ENCODE data around the gene DDC. TPM values are rescaled to one million over a fixed set of nuclear protein-coding genes. Genes with fewer than 3 reads are reported as not detected.

DDC gene
- total and polyA plus RNA-seq, 4 donors, result 27.2 to 74.9 (median 58.6) TPM

DNA sequence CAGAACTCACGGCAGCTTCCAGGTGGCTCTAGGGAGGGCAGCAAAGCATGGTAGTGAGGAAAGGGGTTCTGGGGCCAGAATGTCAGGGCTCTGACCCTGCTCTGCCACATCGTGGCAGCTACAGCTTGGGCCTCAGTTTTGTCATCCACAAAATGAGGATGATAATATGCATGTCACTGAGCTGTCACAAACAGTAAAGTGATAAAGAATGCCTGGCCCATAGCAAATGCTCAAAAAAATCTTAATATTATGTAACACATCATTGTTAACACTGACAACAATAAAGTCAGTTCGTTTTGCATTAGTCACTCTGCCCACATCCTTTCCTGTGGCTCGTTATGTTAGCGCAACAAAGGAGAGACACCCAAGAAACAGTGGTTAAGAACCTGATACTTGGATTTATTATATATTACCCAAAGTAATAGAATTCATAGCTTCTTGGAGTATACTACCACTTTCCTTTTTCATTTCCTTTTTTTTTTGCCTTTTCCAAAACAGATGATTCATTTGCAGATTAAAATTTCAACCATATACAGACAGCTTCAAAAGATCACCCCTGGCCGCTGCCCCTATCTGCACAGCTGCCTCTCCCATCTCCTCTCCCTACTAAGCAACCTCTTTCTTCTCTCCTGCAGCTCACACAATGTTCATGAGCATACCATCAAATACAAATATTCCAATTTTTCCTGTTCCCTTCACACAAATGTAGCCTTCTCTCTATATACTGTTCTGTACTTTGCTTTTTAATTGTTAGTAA lies 45.5 kb upstream of the DDC start:
- no peak overlapping the region for H3K9ac ChIP-seq (ENCODE audit: low read depth in 1 of 2, low read length in 2 of 2)
- H3K27ac ChIP-seq (ENCODE audit: low read depth in 1 of 2, low read length in 2 of 2), result no peak overlapping the region
- H3K4me1 ChIP-seq (ENCODE audit: control insufficient read depth in 4 of 4, insufficient read depth in 4 of 4, low read length in 3 of 4), result peaks cover 2 to 21% (median 18%) of the 10 kb centered on the region in 4 donors
- peaks cover 0 to 43% (median 25%) of the 10 kb centered on the region in 4 donors for H3K36me3 ChIP-seq (ENCODE audit: control insufficient read depth in 4 of 4, insufficient read depth in 3 of 4, low read depth in 1 of 4, low read length in 3 of 4)
- TF ChIP-seq TAF1 (conservative IDR thresholded peaks at IDR 0.05), result no peak
- TF ChIP-seq NR2F2 (IDR thresholded peaks at IDR 0.05), result no peak
- TF ChIP-seq, protein P1, sequence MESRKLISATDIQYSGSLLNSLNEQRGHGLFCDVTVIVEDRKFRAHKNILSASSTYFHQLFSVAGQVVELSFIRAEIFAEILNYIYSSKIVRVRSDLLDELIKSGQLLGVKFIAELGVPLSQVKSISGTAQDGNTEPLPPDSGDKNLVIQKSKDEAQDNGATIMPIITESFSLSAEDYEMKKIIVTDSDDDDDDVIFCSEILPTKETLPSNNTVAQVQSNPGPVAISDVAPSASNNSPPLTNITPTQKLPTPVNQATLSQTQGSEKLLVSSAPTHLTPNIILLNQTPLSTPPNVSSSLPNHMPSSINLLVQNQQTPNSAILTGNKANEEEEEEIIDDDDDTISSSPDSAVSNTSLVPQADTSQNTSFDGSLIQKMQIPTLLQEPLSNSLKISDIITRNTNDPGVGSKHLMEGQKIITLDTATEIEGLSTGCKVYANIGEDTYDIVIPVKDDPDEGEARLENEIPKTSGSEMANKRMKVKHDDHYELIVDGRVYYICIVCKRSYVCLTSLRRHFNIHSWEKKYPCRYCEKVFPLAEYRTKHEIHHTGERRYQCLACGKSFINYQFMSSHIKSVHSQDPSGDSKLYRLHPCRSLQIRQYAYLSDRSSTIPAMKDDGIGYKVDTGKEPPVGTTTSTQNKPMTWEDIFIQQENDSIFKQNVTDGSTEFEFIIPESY (IDR thresholded peaks at IDR 0.05), result no peak
- TF ChIP-seq HNF4A (conservative IDR thresholded peaks at IDR 0.05), result no peak
- no peak for TF ChIP-seq GABPA (IDR thresholded peaks at IDR 0.05 in 1 of 2, conservative IDR thresholded peaks at IDR 0.05 in 1 of 2)
- no peak for TF ChIP-seq JUND (IDR thresholded peaks at IDR 0.05)
- TF ChIP-seq FOXA2 (IDR thresholded peaks at IDR 0.05), result no peak
- TF ChIP-seq, protein P2, sequence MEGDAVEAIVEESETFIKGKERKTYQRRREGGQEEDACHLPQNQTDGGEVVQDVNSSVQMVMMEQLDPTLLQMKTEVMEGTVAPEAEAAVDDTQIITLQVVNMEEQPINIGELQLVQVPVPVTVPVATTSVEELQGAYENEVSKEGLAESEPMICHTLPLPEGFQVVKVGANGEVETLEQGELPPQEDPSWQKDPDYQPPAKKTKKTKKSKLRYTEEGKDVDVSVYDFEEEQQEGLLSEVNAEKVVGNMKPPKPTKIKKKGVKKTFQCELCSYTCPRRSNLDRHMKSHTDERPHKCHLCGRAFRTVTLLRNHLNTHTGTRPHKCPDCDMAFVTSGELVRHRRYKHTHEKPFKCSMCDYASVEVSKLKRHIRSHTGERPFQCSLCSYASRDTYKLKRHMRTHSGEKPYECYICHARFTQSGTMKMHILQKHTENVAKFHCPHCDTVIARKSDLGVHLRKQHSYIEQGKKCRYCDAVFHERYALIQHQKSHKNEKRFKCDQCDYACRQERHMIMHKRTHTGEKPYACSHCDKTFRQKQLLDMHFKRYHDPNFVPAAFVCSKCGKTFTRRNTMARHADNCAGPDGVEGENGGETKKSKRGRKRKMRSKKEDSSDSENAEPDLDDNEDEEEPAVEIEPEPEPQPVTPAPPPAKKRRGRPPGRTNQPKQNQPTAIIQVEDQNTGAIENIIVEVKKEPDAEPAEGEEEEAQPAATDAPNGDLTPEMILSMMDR (IDR thresholded peaks at IDR 0.05; ENCODE audit: low read depth, low read length, missing input control), result no peak
- TF ChIP-seq YY1 (IDR thresholded peaks at IDR 0.05), result no peak
- TF ChIP-seq, protein P3, sequence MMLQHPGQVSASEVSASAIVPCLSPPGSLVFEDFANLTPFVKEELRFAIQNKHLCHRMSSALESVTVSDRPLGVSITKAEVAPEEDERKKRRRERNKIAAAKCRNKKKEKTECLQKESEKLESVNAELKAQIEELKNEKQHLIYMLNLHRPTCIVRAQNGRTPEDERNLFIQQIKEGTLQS (IDR thresholded peaks at IDR 0.05), result no peak
- no peak for TF ChIP-seq HNF4G (IDR thresholded peaks at IDR 0.05)
- no peak for TF ChIP-seq RXRA (IDR thresholded peaks at IDR 0.05)
- TF ChIP-seq, protein P4, sequence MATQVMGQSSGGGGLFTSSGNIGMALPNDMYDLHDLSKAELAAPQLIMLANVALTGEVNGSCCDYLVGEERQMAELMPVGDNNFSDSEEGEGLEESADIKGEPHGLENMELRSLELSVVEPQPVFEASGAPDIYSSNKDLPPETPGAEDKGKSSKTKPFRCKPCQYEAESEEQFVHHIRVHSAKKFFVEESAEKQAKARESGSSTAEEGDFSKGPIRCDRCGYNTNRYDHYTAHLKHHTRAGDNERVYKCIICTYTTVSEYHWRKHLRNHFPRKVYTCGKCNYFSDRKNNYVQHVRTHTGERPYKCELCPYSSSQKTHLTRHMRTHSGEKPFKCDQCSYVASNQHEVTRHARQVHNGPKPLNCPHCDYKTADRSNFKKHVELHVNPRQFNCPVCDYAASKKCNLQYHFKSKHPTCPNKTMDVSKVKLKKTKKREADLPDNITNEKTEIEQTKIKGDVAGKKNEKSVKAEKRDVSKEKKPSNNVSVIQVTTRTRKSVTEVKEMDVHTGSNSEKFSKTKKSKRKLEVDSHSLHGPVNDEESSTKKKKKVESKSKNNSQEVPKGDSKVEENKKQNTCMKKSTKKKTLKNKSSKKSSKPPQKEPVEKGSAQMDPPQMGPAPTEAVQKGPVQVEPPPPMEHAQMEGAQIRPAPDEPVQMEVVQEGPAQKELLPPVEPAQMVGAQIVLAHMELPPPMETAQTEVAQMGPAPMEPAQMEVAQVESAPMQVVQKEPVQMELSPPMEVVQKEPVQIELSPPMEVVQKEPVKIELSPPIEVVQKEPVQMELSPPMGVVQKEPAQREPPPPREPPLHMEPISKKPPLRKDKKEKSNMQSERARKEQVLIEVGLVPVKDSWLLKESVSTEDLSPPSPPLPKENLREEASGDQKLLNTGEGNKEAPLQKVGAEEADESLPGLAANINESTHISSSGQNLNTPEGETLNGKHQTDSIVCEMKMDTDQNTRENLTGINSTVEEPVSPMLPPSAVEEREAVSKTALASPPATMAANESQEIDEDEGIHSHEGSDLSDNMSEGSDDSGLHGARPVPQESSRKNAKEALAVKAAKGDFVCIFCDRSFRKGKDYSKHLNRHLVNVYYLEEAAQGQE (IDR thresholded peaks at IDR 0.05), result no peak
- TF ChIP-seq EGR1 (IDR thresholded peaks at IDR 0.05; ENCODE audit: low read depth in 2 of 2), result no peak
- TF ChIP-seq FOXA1 (IDR thresholded peaks at IDR 0.05), result no peak
- TF ChIP-seq, protein P5, sequence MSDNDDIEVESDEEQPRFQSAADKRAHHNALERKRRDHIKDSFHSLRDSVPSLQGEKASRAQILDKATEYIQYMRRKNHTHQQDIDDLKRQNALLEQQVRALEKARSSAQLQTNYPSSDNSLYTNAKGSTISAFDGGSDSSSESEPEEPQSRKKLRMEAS (IDR thresholded peaks at IDR 0.05), result no peak
- TF ChIP-seq RAD21 (IDR thresholded peaks at IDR 0.05), result no peak
- no peak for TF ChIP-seq SP1 (IDR thresholded peaks at IDR 0.05)
- WGBS, result 68% methylated on average over 6 of the region's 6 CpGs
- H3K9me3 ChIP-seq (ENCODE audit: control insufficient read depth in 4 of 4, low read length in 3 of 4), result no peaks in the 10 kb centered on the region
- no peak overlapping the region for H3K4me3 ChIP-seq (ENCODE audit: low read depth in 1 of 3, low read length in 3 of 3)
- no peaks in the 10 kb centered on the region for H3K27me3 ChIP-seq (ENCODE audit: control insufficient read depth in 4 of 4, insufficient read depth in 4 of 4, low read length in 3 of 4)
- no peak for DNase-seq (ENCODE audit: low spot score)
